Peyer's patch (tissue), 4 donors: Measurements from ENCODE around the gene PSTPIP2.

ENCODE experiments used
- POLR2A ChIP-seq, 2 donors: fragments of 450-650 bp; IDR thresholded peaks; one replicate each; pipeline ENCODE4 v1.5.1; 2017; ENCODE audit warnings: antibody characterized with exemption in 2 of 2, mild to moderate bottlenecking in 2 of 2, moderate library complexity in 2 of 2
- TF ChIP-seq, protein P1 (sequence below), 6 experiments: fragments of 450-650 bp in 4 of 6; fragments of 200-600 bp in 2 of 6; sonication (generic) in 1 of 6; IDR thresholded peaks; one replicate each; pipeline ENCODE4 v1.5.1; 2017 to 2019; ENCODE audit warnings: antibody characterized with exemption in 6 of 6, mild to moderate bottlenecking in 3 of 6, moderate library complexity in 1 of 6

DNA sequence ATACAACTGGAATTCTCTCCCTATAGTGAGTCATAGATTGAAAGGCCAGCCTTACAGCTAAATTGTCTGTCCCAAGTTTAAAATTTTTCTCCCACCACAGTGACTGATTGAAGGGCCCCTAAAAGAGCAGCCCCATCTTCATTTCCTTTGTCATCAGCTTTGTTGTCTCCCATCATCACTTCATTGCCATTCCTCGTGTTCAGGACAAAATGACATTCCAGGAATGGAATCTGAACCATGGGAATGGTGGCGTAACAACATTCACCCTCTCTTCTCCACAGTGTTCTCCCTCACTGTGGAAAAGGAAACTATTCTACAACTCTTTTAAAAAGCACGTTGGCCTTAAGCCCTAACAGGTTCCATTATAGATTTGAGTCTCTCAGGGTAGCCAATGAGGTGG is 52.1 kb downstream of the PSTPIP2 start:
- TF ChIP-seq, protein P1, sequence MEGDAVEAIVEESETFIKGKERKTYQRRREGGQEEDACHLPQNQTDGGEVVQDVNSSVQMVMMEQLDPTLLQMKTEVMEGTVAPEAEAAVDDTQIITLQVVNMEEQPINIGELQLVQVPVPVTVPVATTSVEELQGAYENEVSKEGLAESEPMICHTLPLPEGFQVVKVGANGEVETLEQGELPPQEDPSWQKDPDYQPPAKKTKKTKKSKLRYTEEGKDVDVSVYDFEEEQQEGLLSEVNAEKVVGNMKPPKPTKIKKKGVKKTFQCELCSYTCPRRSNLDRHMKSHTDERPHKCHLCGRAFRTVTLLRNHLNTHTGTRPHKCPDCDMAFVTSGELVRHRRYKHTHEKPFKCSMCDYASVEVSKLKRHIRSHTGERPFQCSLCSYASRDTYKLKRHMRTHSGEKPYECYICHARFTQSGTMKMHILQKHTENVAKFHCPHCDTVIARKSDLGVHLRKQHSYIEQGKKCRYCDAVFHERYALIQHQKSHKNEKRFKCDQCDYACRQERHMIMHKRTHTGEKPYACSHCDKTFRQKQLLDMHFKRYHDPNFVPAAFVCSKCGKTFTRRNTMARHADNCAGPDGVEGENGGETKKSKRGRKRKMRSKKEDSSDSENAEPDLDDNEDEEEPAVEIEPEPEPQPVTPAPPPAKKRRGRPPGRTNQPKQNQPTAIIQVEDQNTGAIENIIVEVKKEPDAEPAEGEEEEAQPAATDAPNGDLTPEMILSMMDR (IDR thresholded peaks at IDR 0.05), result no peak
- no peak for TF ChIP-seq POLR2A (IDR thresholded peaks at IDR 0.05)
